Cortex of kidney (tissue), 1 donor: ENCODE results near the gene CAVIN4.

Experiments
- DNase-seq: peaks from one replicate; lab custom pipeline; 2025; lab: John Stamatoyannopoulos, UW

The CAVIN4 gene

GRCh38 chr9:100577776-100578448 lies at the start of gene CAVIN4:
TSS of gene CAVIN4 (plus strand) at chr9:100578079. CDS start at chr9:100578144, 65 bp downstream.
- no peak for DNase-seq

GRCh38 chr9:100534401-100534800 lies 43.5 kb upstream of the CAVIN4 start:
- no peak for DNase-seq

- no peak for DNase-seq
Measured at GRCh38 chr9:100540327-100540726, 37.6 kb upstream of the CAVIN4 start.

GRCh38 chr9:100549048-100549447 lies 28.8 kb upstream of the CAVIN4 start:
- no peak for DNase-seq

GRCh38 chr9:100554935-100555401 lies 22.9 kb upstream of the CAVIN4 start:
- no peak for DNase-seq

GRCh38 chr9:100555471-100555870 lies 22.4 kb upstream of the CAVIN4 start:
- DNase-seq = no peak

- no peak for DNase-seq
Measured at GRCh38 chr9:100557053-100557452, 20.8 kb upstream of the CAVIN4 start.

GRCh38 chr9:100561256-100561655 lies 16.6 kb upstream of the CAVIN4 start:
- no peak for DNase-seq

GRCh38 chr9:100567856-100568255 lies 10.0 kb upstream of the CAVIN4 start:
- no peak for DNase-seq

GRCh38 chr9:100573655-100574260 lies 4.1 kb upstream of the CAVIN4 start:
- DNase-seq = no peak

- DNase-seq = no peak
Measured at GRCh38 chr9:100575006-100575405, 2.9 kb upstream of the CAVIN4 start.

GRCh38 chr9:100575765-100576386 lies 2.0 kb upstream of the CAVIN4 start:
- DNase-seq = no peak

- no peak for DNase-seq
Measured at GRCh38 chr9:100578610-100579009, 731 bp downstream of the CAVIN4 start.

- no peak for DNase-seq
Measured at GRCh38 chr9:100579665-100580064, 1.8 kb downstream of the CAVIN4 start.

GRCh38 chr9:100580257-100580656 lies 2.4 kb downstream of the CAVIN4 start:
- no peak for DNase-seq

GRCh38 chr9:100581081-100581480 lies 3.2 kb downstream of the CAVIN4 start:
- no peak for DNase-seq

- DNase-seq = no peak
Measured at GRCh38 chr9:100581661-100582060, 3.8 kb downstream of the CAVIN4 start.

GRCh38 chr9:100583014-100583802 lies 5.3 kb downstream of the CAVIN4 start:
- no peak for DNase-seq

- no peak for DNase-seq
Measured at GRCh38 chr9:100584951-100585350, 7.1 kb downstream of the CAVIN4 start.

GRCh38 chr9:100586093-100586492 lies 8.2 kb downstream of the CAVIN4 start:
- no peak for DNase-seq

GRCh38 chr9:100587375-100587774 lies 9.5 kb downstream of the CAVIN4 start:
- no peak for DNase-seq

GRCh38 chr9:100589582-100589981 lies 11.7 kb downstream of the CAVIN4 start:
- DNase-seq = no peak
